PC-9 (cell line): Measurements from ENCODE around the gene USP37.

ENCODE experiments used
- CTCF ChIP-seq: fragments of 200-600 bp; sonication (generic); conservative IDR thresholded peaks from 2 replicates; pipeline ENCODE4 v1.6.1; 2017; ENCODE audit warnings: mixed run types, antibody characterized with exemption, mild to moderate bottlenecking, moderate library complexity
- EZH2 ChIP-seq: fragments of 200-600 bp; sonication (generic); IDR thresholded peaks from 2 replicates; pipeline ENCODE4 v1.8.0; 2017; ENCODE audit warnings: antibody characterized with exemption, low read depth

- TF ChIP-seq CTCF (no peak), EZH2 (no peak)
Measured at GRCh38 chr2:218540015-218540414, 28.1 kb downstream of the USP37 start.
